Caki2 (cell line): ENCODE measurements around the gene FBXO31. TPM values are rescaled to one million over a fixed set of nuclear protein-coding genes. Genes with fewer than 3 reads are reported as not detected.
A peak's percentile ranks its signal among the peaks of the same experiment; 100 is the strongest.

Source experiments
- DNase-seq: peaks from one replicate; pipeline ENCODE4 v3.0.0-alpha.2; 2015; ENCODE audit warnings: low read depth
- in situ Hi-C: cut with HindIII; loops from 2 replicates; pipeline ENCODE4 v1.10.0; 2016; ENCODE audit warnings: low sequenced_read_pairs, low pct_unique_long_range_greater_than_20kb, mixed read lengths
- total RNA-seq: library from RNA; depleted of rRNA; stranded (reverse); fragments of >200 nt; shearing (Covaris generic); gene quantifications from 2 replicates; pipeline ENCODE4 v1.2.3, GENCODE V29; 2014; ENCODE audit warnings: low replicate concordance

The FBXO31 gene
- total RNA-seq, 1 experiment from 2014 or later = 8.5 TPM

- no peak for DNase-seq
- in situ Hi-C loops = no loop called here
Observed at GRCh38 chr16:87322833-87323726, 60.5 kb downstream of the FBXO31 start.

GRCh38 chr16:87322360-87322759 lies 61.2 kb downstream of the FBXO31 start:
- in situ Hi-C loops = no loop called here
- no peak for DNase-seq

- DNase-seq = no peak
- in situ Hi-C loops = no loop called here
Observed at GRCh38 chr16:87321336-87322107, 62.1 kb downstream of the FBXO31 start.

- no peak for DNase-seq
- in situ Hi-C loops = no loop called here
Observed at GRCh38 chr16:87320510-87321227, 62.9 kb downstream of the FBXO31 start.

- DNase-seq = no peak
- in situ Hi-C loops = no loop called here
Observed at GRCh38 chr16:87319997-87320491, 63.5 kb downstream of the FBXO31 start.

- DNase-seq = no peak
- in situ Hi-C loops = no loop called here
Observed at GRCh38 chr16:87319011-87319410, 64.6 kb downstream of the FBXO31 start.

- DNase-seq = no peak
- in situ Hi-C loops = no loop called here
Observed at GRCh38 chr16:87317750-87318644, 65.6 kb downstream of the FBXO31 start.

GRCh38 chr16:87316923-87317749 lies 66.4 kb downstream of the FBXO31 start, which contains the start of gene C16orf95:
Gene C16orf95, minus strand, starts transcription at chr16:87317392. Its CDS starts 150 bp downstream, at chr16:87317242.
- peak; percentile 91 for DNase-seq
- in situ Hi-C loops = no loop called here

- in situ Hi-C loops = no loop called here
- no peak for DNase-seq
Observed at GRCh38 chr16:87316450-87316922, 67.1 kb downstream of the FBXO31 start.

GRCh38 chr16:87314990-87315420 lies 68.6 kb downstream of the FBXO31 start:
- no peak for DNase-seq
- in situ Hi-C loops = no loop called here

- in situ Hi-C loops = no loop called here
- DNase-seq = no peak
Observed at GRCh38 chr16:87312008-87312407, 71.6 kb downstream of the FBXO31 start.

- in situ Hi-C loops = no loop called here
Observed at GRCh38 chr16:87311387-87311786, 72.2 kb downstream of the FBXO31 start.

GRCh38 chr16:87310610-87311009 lies 73.0 kb downstream of the FBXO31 start:
- no peak for DNase-seq
- in situ Hi-C loops = no loop called here

More at GRCh38 chr16:87311387-87311786, 72.2 kb downstream of the FBXO31 start:
- DNase-seq = no peak

GRCh38 chr16:87309620-87310525 lies 73.7 kb downstream of the FBXO31 start:
- in situ Hi-C loops = no loop called here
- no peak for DNase-seq

- no peak for DNase-seq
- in situ Hi-C loops = no loop called here
Observed at GRCh38 chr16:87308826-87309225, 74.8 kb downstream of the FBXO31 start.

- in situ Hi-C loops = no loop called here
- no peak for DNase-seq
Observed at GRCh38 chr16:87306516-87306915, 77.1 kb downstream of the FBXO31 start.
